Activated T-helper 2 cell treated with anti-CD3 and anti-CD28 coated beads, Interferon-gamma antibody, Interleukin-2, Interleukin-4, amounts not matched to agents 10 μg/mL and 5 μg/mL and 100 μg/mL, durations not matched to agents 14 hours and 24 hours and 36 hours (primary cell): ENCODE measurements around the gene NID1. TPM values are rescaled to one million over a fixed set of nuclear protein-coding genes. Genes with fewer than 3 reads are reported as not detected.

Experiments used
- DNase-seq: peaks from one replicate; pipeline ENCODE4 v3.0.0; 2021; ENCODE audit warnings: low spot score
- H3K27ac Mint-ChIP-seq: one replicate; pipeline ENCODE4 v1.8.0; 2021; ENCODE audit warnings: mixed read lengths
- H3K27me3 Mint-ChIP-seq: one replicate; pipeline ENCODE4 v1.8.0; 2021; ENCODE audit warnings: low read depth, mixed read lengths
- H3K36me3 Mint-ChIP-seq: one replicate; pipeline ENCODE4 v1.8.0; 2021; ENCODE audit warnings: low read depth, mixed read lengths
- H3K4me1 Mint-ChIP-seq: one replicate; pipeline ENCODE4 v1.8.0; 2021; ENCODE audit warnings: low read depth, mixed read lengths
- H3K4me3 Mint-ChIP-seq: one replicate; pipeline ENCODE4 v1.8.0; 2021; ENCODE audit warnings: low read depth, mild to moderate bottlenecking, moderate library complexity, mixed read lengths
- H3K9me3 Mint-ChIP-seq: one replicate; pipeline ENCODE4 v1.8.0; 2021; ENCODE audit warnings: mixed read lengths
- intact Hi-C: fragments of 100-400 bp; cut with micrococcal nuclease; formaldehyde crosslinking; loops from one replicate; pipeline ENCODE4 v1.15.1; 2023
- total RNA-seq: library from RNA; stranded (reverse); gene quantifications from 2 replicates; pipeline ENCODE4 v1.2.3, GENCODE V29; 2022

Gene NID1
- total RNA-seq, 1 donor from 2014 or later, result 0.55 TPM

DNA sequence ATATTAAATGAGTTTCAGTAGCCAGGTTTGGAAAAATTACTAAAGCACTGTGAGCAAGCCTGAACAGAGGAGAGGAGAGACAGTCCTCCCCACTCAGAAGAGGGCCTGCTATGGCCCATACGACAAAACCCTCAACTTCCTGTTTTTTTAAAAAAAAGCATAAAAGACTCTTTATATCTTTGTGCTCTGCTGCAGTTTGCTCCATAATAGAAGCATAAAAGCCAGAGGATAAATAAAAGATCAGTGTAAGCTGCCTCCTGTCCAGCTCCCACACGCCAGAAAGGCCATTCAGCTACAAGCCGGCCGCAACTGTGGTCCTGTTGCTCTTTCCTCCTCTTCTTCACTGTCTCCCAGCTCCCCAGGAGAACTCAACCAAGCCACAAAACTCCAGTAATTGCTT, 37.8 kb downstream of the NID1 start:
- Mint-ChIP-seq H3K27me3 (no peaks in the 10 kb centered on the region), H3K9me3 (no peaks in the 10 kb centered on the region), H3K27ac (no peak overlapping the region), H3K36me3 (no peaks in the 10 kb centered on the region), H3K4me3 (no peak overlapping the region), H3K4me1 (peaks cover 7% of the 10 kb centered on the region)
- intact Hi-C loops, result no loop called here
- DNase-seq, result no peak

DNA sequence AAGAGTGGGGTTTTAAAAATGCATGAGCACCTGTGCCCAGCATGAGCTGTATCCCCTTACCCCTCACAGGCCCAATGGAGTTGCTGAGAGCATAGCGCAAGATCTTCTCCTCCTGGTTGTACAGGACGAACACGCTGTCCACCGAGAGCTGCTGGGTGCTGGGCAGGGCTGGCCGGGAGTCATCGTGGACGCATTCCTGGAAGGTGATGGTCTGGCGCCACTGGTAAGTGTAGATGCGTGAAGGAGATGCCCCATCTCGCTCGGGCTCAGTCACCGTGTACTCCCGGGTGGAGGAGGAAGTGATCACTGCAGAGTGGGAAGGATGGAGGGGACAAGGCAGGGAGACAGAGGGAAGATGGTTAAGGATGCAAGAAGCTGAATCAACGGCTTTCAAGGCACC, 39.1 kb downstream of the NID1 start:
- no peaks in the 10 kb centered on the region for H3K27me3 Mint-ChIP-seq
- H3K4me3 Mint-ChIP-seq, result no peak overlapping the region
- no peak for DNase-seq
- intact Hi-C loops, result no loop called here
- H3K36me3 Mint-ChIP-seq, result no peaks in the 10 kb centered on the region
- no peaks in the 10 kb centered on the region for H3K9me3 Mint-ChIP-seq
- peaks cover 7% of the 10 kb centered on the region for H3K4me1 Mint-ChIP-seq
- H3K27ac Mint-ChIP-seq, result no peak overlapping the region

GRCh38 chr1:236024641-236025040, 40.2 kb downstream of the NID1 start:
- H3K4me1 Mint-ChIP-seq, result peaks cover 7% of the 10 kb centered on the region

GRCh38 chr1:236023926-236024565, 40.8 kb downstream of the NID1 start:
- DNase-seq, result no peak
- peaks cover 7% of the 10 kb centered on the region for H3K4me1 Mint-ChIP-seq

More at GRCh38 chr1:236024641-236025040, 40.2 kb downstream of the NID1 start:
- intact Hi-C loops, result no loop called here
- Mint-ChIP-seq H3K27ac (no peak overlapping the region), H3K27me3 (peaks cover 5% of the 10 kb centered on the region), H3K9me3 (no peaks in the 10 kb centered on the region), H3K4me3 (no peak overlapping the region), H3K36me3 (no peaks in the 10 kb centered on the region)
- no peak for DNase-seq

DNA sequence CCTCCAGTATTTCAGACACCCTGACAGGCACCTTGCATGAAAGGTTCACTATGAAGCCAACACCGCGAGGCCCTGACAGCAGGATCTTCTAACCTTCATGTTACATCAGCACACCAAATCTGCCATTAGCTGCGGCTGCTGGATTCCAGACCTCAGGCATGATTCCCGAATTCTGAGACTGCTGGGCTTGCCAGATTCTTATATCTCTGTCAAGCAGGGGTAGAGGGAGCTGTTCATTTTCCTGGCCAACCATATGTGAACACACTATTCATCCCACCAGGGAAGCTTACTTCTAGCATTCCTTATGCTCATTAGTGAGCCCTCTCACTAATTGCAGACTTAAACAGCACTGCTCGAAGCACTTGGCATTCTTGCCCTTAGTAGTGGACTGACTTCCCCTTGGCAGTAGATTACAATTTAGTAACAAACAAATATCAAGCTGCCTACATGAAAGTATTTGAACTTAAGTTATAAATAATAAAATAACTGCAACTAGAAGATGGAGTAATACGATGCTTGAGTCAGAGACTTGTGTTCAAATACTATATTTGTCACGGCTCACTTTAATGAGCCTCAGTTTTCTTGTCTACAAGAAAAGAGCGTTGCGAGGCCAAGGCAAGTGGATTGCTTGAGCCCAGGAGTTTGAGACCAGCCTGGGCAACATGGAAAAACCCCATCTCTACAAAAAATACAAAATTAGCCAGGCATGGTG, 43.3 kb downstream of the NID1 start:
- Mint-ChIP-seq H3K4me3 (no peak overlapping the region), H3K27ac (no peak overlapping the region), H3K9me3 (no peaks in the 10 kb centered on the region), H3K27me3 (peaks cover 17% of the 10 kb centered on the region), H3K4me1 (peaks cover 2% of the 10 kb centered on the region), H3K36me3 (no peaks in the 10 kb centered on the region)
- no peak for DNase-seq
- intact Hi-C loops, result no loop called here

More at GRCh38 chr1:236023926-236024565, 40.8 kb downstream of the NID1 start:
- Mint-ChIP-seq H3K27ac (no peak overlapping the region), H3K4me3 (no peak overlapping the region), H3K36me3 (no peaks in the 10 kb centered on the region), H3K27me3 (peaks cover 7% of the 10 kb centered on the region), H3K9me3 (no peaks in the 10 kb centered on the region)
- intact Hi-C loops, result no loop called here

GRCh38 chr1:236020359-236021219, 44.3 kb downstream of the NID1 start:
- Mint-ChIP-seq H3K27me3 (peaks cover 25% of the 10 kb centered on the region), H3K4me3 (no peak overlapping the region)

GRCh38 chr1:236018885-236019453, 45.9 kb downstream of the NID1 start:
- no peaks in the 10 kb centered on the region for H3K4me1 Mint-ChIP-seq
- no peak for DNase-seq
- H3K9me3 Mint-ChIP-seq, result no peaks in the 10 kb centered on the region
- H3K4me3 Mint-ChIP-seq, result no peak overlapping the region
- H3K27ac Mint-ChIP-seq, result no peak overlapping the region
- intact Hi-C loops, result no loop called here
- H3K36me3 Mint-ChIP-seq, result no peaks in the 10 kb centered on the region
- H3K27me3 Mint-ChIP-seq, result peaks cover 25% of the 10 kb centered on the region

More at GRCh38 chr1:236020359-236021219, 44.3 kb downstream of the NID1 start:
- intact Hi-C loops, result no loop called here
- DNase-seq, result no peak
- H3K36me3 Mint-ChIP-seq, result no peaks in the 10 kb centered on the region
- no peak overlapping the region for H3K27ac Mint-ChIP-seq
- no peaks in the 10 kb centered on the region for H3K9me3 Mint-ChIP-seq
- no peaks in the 10 kb centered on the region for H3K4me1 Mint-ChIP-seq

DNA sequence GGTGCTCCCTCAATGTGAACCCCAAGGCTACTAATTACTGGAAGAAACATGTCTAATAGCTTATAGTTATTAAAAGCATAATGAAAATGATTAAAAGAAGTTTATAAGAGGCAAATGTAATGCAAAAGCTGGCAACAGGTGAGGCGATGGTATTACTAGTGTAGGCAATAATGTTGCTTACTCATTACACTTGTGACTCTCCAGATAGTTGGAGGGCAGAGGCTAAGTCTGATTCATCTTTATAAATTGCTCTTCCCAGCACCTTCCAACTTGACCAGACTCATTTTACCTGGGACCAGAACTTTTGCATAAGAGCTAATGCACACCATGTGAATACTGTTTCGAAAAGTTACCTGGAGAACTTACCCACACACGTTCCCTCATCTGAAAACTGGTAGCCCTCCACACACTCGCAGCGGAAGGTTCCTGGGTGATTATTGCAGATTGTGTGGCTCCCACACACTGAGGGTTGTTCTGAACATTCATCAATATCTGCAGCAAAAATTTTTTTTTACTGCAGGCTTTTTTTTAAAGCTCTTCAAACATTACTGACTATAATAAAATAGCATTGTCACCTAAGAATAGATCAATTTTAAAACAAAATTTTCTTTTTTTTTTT, 48.0 kb downstream of the NID1 start:
- peaks cover 25% of the 10 kb centered on the region for H3K27me3 Mint-ChIP-seq
- H3K36me3 Mint-ChIP-seq, result no peaks in the 10 kb centered on the region

DNA sequence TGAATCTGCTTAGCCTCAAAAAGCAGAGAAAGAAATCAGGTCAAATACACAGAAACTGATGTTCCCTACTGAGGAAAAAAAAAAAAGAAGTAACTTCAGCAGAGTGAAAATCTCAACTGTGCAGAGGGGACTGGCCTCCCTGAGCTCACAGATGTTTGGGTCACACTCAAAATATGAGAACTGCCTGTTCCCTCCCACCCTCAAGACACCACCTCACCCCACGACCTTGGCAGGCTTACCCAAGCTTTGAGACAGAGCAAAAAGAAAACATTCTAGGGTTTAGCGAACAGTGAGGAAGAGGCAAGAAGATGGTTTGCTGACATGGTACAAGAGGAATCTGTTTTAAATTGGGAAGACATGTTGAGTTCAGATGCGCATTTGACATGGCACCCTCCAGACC, 48.8 kb downstream of the NID1 start:
- Mint-ChIP-seq H3K4me1 (no peaks in the 10 kb centered on the region), H3K9me3 (no peaks in the 10 kb centered on the region), H3K27me3 (peaks cover 25% of the 10 kb centered on the region), H3K36me3 (no peaks in the 10 kb centered on the region), H3K4me3 (no peak overlapping the region), H3K27ac (no peak overlapping the region)
- no peak for DNase-seq
- intact Hi-C loops, result no loop called here

More for the DNA sequence above, 48.0 kb downstream of the NID1 start:
- intact Hi-C loops, result no loop called here
- Mint-ChIP-seq H3K4me3 (no peak overlapping the region), H3K4me1 (no peaks in the 10 kb centered on the region), H3K9me3 (no peaks in the 10 kb centered on the region), H3K27ac (no peak overlapping the region)
- no peak for DNase-seq

- Mint-ChIP-seq H3K36me3 (no peaks in the 10 kb centered on the region), H3K27ac (no peak overlapping the region), H3K4me3 (no peak overlapping the region), H3K4me1 (no peaks in the 10 kb centered on the region), H3K27me3 (peaks cover 23% of the 10 kb centered on the region), H3K9me3 (no peaks in the 10 kb centered on the region)
- DNase-seq, result no peak
- intact Hi-C loops, result no loop called here
These were observed 49.4 kb downstream of the NID1 start for GRCh38 chr1:236015539-236015938.

DNA sequence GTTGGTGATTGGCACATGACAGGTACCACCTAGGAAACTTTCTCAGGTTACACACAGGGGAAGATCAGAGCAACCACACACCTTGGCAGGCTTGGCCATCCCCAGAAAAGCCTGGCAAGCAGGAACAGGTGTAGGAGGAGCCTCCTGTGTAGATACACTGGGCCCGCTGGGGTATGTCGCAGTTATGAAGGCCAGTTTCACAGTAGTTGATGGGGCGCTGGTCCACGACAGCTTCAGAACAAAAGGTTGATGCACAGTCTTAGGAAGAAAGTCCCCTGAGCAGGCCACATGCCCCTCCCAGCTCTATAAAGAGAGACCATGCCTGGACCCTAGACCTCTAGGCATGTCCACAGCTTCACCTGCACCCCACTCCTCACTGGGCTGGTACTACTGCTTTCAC, 51.6 kb downstream of the NID1 start:
- Mint-ChIP-seq H3K27ac (no peak overlapping the region), H3K9me3 (no peaks in the 10 kb centered on the region), H3K4me1 (no peaks in the 10 kb centered on the region), H3K36me3 (no peaks in the 10 kb centered on the region), H3K4me3 (no peak overlapping the region), H3K27me3 (peaks cover 14% of the 10 kb centered on the region)
- intact Hi-C loops, result no loop called here
- no peak for DNase-seq

- intact Hi-C loops, result no loop called here
- Mint-ChIP-seq H3K4me1 (no peaks in the 10 kb centered on the region), H3K4me3 (no peak overlapping the region), H3K27ac (no peak overlapping the region), H3K9me3 (no peaks in the 10 kb centered on the region), H3K36me3 (no peaks in the 10 kb centered on the region), H3K27me3 (peaks cover 8% of the 10 kb centered on the region)
- DNase-seq, result no peak
These were observed 53.2 kb downstream of the NID1 start for GRCh38 chr1:236011641-236012040.
